Stimulated activated CD4-positive, alpha-beta T cell treated with anti-CD3 and anti-CD28 coated beads, TNF-alpha, amount 100 ng/mL, for 24 hours (primary cell): ENCODE data around the gene BICC1.
A peak's percentile ranks its signal among the peaks of the same experiment; 100 is the strongest.

Experiments
- DNase-seq, 3 experiments: peaks; one replicate each; pipeline ENCODE4 v3.0.0-alpha.2; 2020; ENCODE audit warnings: low read depth in 3 of 3

BICC1 gene

GRCh38 chr10:58515291-58515941 lies 2.7 kb downstream of the BICC1 start:
- no peak for DNase-seq

- no peak for DNase-seq
These were observed 3.4 kb downstream of the BICC1 start for GRCh38 chr10:58516119-58516518.

GRCh38 chr10:58516671-58517070 lies 4.0 kb downstream of the BICC1 start:
- no peak for DNase-seq

GRCh38 chr10:58517081-58517480 lies 4.4 kb downstream of the BICC1 start:
- DNase-seq = no peak

- no peak for DNase-seq
These were observed 5.1 kb downstream of the BICC1 start for GRCh38 chr10:58517491-58518355.

- DNase-seq = no peak
These were observed 6.1 kb downstream of the BICC1 start for GRCh38 chr10:58518775-58519174.

GRCh38 chr10:58529077-58529728 lies 16.5 kb downstream of the BICC1 start:
- DNase-seq = no peak

GRCh38 chr10:58531084-58531695 lies 18.5 kb downstream of the BICC1 start:
- DNase-seq = peak; percentile 10 to 18 (median 14)

GRCh38 chr10:58535311-58535710 lies 22.6 kb downstream of the BICC1 start:
- DNase-seq = no peak

GRCh38 chr10:58543141-58543540 lies 30.5 kb downstream of the BICC1 start:
- DNase-seq = no peak

GRCh38 chr10:58544135-58544534 lies 31.5 kb downstream of the BICC1 start:
- DNase-seq = no peak

GRCh38 chr10:58545427-58545826 lies 32.8 kb downstream of the BICC1 start:
- no peak for DNase-seq

GRCh38 chr10:58546137-58546536 lies 33.5 kb downstream of the BICC1 start:
- no peak for DNase-seq

GRCh38 chr10:58546722-58547445 lies 34.2 kb downstream of the BICC1 start:
- DNase-seq = no peak

- DNase-seq = no peak
These were observed 35.3 kb downstream of the BICC1 start for GRCh38 chr10:58547963-58548362.

- DNase-seq = no peak
These were observed 41.6 kb downstream of the BICC1 start for GRCh38 chr10:58554316-58554715.

- DNase-seq = no peak
These were observed 42.7 kb downstream of the BICC1 start for GRCh38 chr10:58555170-58555929.

GRCh38 chr10:58555930-58556311 lies 43.2 kb downstream of the BICC1 start:
- no peak for DNase-seq

GRCh38 chr10:58556516-58557165 lies 44.0 kb downstream of the BICC1 start:
- DNase-seq = no peak

GRCh38 chr10:58557714-58558113 lies 45.0 kb downstream of the BICC1 start:
- DNase-seq = no peak
